Natural killer cell (primary cell): Measurements from ENCODE around the gene KRT76. TPM values are rescaled to one million over a fixed set of nuclear protein-coding genes. Genes with fewer than 3 reads are reported as not detected.

Experiments
- ATAC-seq, 3 donors: fragments of 150-1000 bp in 2 of 3; fragments of 200-7000 bp in 1 of 3; cut with Tn5 transposase; 1 replicate in 1 of 3; 2 replicates in 2 of 3; pipeline ENCODE4 v1.10.0; 2021; ENCODE audit warnings: mild to moderate bottlenecking in 2 of 3, moderate library complexity in 2 of 3
- DNase-seq, 2 donors: peaks; one replicate each; pipeline versions ENCODE4 v3.0.0 to v3.0.0-alpha.2; 2013 to 2021; ENCODE audit warnings: mixed read lengths in 1 of 2
- H3K27ac ChIP-seq: one replicate; pipeline ENCODE4 v1.5.1; 2013; ENCODE audit warnings: mild to moderate bottlenecking, low read length
- H3K27me3 ChIP-seq: one replicate; pipeline ENCODE4 v1.6.1; 2013; ENCODE audit warnings: low read length; ENCODE audit not compliant: control insufficient read depth, insufficient read depth
- H3K36me3 ChIP-seq: one replicate; pipeline ENCODE4 v1.6.1; 2013; ENCODE audit warnings: low read length; ENCODE audit not compliant: control insufficient read depth, insufficient read depth
- H3K4me1 ChIP-seq: one replicate; pipeline ENCODE4 v1.6.1; 2013; ENCODE audit warnings: low read length; ENCODE audit not compliant: control insufficient read depth, insufficient read depth
- H3K4me3 ChIP-seq: one replicate; pipeline ENCODE4 v1.5.1; 2013; ENCODE audit warnings: low read length
- H3K9me3 ChIP-seq: one replicate; pipeline ENCODE4 v1.6.1; 2013; ENCODE audit warnings: low read length; ENCODE audit not compliant: control insufficient read depth, insufficient read depth
- H3K27ac Mint-ChIP-seq, 2 donors: one replicate each; pipeline ENCODE4 v1.8.0; 2022; ENCODE audit warnings: mild to moderate bottlenecking in 2 of 2, mixed read lengths in 2 of 2, moderate library complexity in 1 of 2
- H3K27me3 Mint-ChIP-seq, 2 donors: one replicate each; pipeline ENCODE4 v1.8.0; 2022; ENCODE audit warnings: low read depth in 2 of 2, mixed read lengths in 2 of 2
- H3K36me3 Mint-ChIP-seq: one replicate; pipeline ENCODE4 v1.8.0; 2022; ENCODE audit warnings: mixed read lengths
- H3K4me1 Mint-ChIP-seq, 2 donors: one replicate each; pipeline ENCODE4 v1.8.0; 2022; ENCODE audit warnings: mixed read lengths in 2 of 2
- H3K4me3 Mint-ChIP-seq: one replicate; pipeline ENCODE4 v1.8.0; 2022; ENCODE audit warnings: mild to moderate bottlenecking, moderate library complexity, mixed read lengths
- H3K9me3 Mint-ChIP-seq, 2 donors: one replicate each; pipeline ENCODE4 v1.8.0; 2022; ENCODE audit warnings: mixed read lengths in 2 of 2
- WGBS: methylation state at CpG from one replicate; pipeline ENCODE4 v1.1.7; 2013; ENCODE audit warnings: missing lambda C conversion rate; ENCODE audit not compliant: insufficient coverage; 5-methylcytosine and 5-hydroxymethylcytosine counted together
- intact Hi-C: fragments of 100-400 bp; cut with micrococcal nuclease; formaldehyde crosslinking; loops from one replicate; pipeline ENCODE4 v1.14.2; 2022
- total RNA-seq, 4 donors: library from RNA; stranded (reverse); fragments of 120-200 nt in 1 of 4; gene quantifications; one replicate each; pipeline versions ENCODE4 v1.2.3 to v1.2.4, GENCODE V29; 2013 to 2022
- TF ChIP-seq, protein P1 (sequence below): fragments of 200-600 bp; IDR thresholded peaks from one replicate; pipeline ENCODE4 v1.8.0; 2022; ENCODE audit warnings: antibody characterized with exemption

Gene KRT76
- total RNA-seq, 3 donors from 2014 or later (not counting 1 experiment from before 2014, with no cell fraction given) = not detected

DNA sequence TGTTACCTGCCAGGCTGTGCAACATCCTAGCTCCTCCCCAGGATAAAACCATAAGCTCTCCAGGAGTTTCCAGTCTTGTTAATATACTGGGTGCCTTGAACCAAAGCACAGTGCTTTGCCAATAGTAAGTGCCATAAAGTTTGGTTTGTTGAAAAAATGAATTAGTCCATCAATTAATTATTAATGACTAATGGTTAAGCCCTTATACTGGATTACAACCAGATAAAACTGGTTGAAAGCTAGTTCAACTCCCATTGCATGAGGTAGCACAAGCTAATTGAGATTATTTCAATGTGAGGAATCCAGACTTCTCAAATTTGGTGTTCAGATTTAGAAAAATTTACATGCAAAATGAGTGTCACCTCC, 20.4 kb upstream of the KRT76 start:
- Mint-ChIP-seq H3K9me3 (no peaks in the 10 kb centered on the region), H3K27me3 (peaks cover 0 to 12% of the 10 kb centered on the region in 2 donors), H3K4me3 (no peak overlapping the region), H3K4me1 (peaks cover 0 to 4% of the 10 kb centered on the region in 2 donors), H3K27ac (no peak overlapping the region), H3K36me3 (no peaks in the 10 kb centered on the region)
- Histone ChIP-seq H3K36me3 (no peaks in the 10 kb centered on the region), H3K9me3 (no peaks in the 10 kb centered on the region), H3K4me3 (no peak overlapping the region), H3K4me1 (no peaks in the 10 kb centered on the region), H3K27me3 (no peaks in the 10 kb centered on the region), H3K27ac (no peak overlapping the region)
- no peak for DNase-seq
- TF ChIP-seq, protein P1, sequence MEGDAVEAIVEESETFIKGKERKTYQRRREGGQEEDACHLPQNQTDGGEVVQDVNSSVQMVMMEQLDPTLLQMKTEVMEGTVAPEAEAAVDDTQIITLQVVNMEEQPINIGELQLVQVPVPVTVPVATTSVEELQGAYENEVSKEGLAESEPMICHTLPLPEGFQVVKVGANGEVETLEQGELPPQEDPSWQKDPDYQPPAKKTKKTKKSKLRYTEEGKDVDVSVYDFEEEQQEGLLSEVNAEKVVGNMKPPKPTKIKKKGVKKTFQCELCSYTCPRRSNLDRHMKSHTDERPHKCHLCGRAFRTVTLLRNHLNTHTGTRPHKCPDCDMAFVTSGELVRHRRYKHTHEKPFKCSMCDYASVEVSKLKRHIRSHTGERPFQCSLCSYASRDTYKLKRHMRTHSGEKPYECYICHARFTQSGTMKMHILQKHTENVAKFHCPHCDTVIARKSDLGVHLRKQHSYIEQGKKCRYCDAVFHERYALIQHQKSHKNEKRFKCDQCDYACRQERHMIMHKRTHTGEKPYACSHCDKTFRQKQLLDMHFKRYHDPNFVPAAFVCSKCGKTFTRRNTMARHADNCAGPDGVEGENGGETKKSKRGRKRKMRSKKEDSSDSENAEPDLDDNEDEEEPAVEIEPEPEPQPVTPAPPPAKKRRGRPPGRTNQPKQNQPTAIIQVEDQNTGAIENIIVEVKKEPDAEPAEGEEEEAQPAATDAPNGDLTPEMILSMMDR = no peak
- no peak for ATAC-seq
- intact Hi-C loops = no loop called here

DNA sequence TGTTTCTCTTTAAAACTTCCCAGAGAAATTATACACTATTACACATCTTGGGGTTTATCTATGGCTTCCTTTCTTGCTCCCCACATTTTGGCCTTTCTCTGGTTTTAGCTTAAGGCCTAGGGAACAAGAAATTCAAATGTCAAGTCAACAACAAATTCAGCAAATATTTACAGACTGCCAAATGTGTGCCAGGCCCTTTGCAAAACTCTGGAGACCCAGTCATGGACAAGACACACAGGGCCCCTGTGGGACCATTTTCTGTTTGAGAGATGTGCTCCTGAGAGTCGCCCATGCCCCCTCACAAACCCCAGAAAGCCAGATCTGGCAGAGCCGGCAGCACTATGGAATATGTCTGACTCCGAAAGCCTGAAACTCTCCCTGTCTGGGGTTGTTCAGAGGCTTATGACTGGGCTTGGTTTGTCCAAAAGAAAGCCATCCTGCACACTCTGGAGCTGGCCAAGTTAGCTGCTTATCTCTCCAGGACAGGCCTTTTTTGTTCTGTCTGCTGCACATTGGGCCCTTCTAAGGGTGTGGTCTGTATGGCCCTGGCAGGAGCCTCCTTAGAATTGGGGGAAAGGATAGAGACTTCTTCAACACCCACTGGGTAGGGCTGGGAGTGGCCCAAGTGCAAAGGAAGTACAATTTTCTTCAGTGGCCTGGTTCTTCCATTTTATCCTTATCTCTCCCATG, 19.8 kb upstream of the KRT76 start:
- no peak overlapping the region for H3K27ac Mint-ChIP-seq
- Histone ChIP-seq H3K27me3 (no peaks in the 10 kb centered on the region), H3K27ac (no peak overlapping the region), H3K9me3 (no peaks in the 10 kb centered on the region), H3K36me3 (no peaks in the 10 kb centered on the region), H3K4me3 (no peak overlapping the region), H3K4me1 (no peaks in the 10 kb centered on the region)
- ATAC-seq (no peak), DNase-seq (no peak)
- H3K4me3 Mint-ChIP-seq = no peak overlapping the region
- H3K4me1 Mint-ChIP-seq = peaks cover 0 to 4% of the 10 kb centered on the region in 2 donors
- H3K9me3 Mint-ChIP-seq = no peaks in the 10 kb centered on the region
- TF ChIP-seq, protein P1 = no peak
- intact Hi-C loops = no loop called here
- H3K36me3 Mint-ChIP-seq = no peaks in the 10 kb centered on the region
- WGBS = 87% methylated on average over 3 of the region's 3 CpGs
- peaks cover 0 to 14% of the 10 kb centered on the region in 2 donors for H3K27me3 Mint-ChIP-seq

DNA sequence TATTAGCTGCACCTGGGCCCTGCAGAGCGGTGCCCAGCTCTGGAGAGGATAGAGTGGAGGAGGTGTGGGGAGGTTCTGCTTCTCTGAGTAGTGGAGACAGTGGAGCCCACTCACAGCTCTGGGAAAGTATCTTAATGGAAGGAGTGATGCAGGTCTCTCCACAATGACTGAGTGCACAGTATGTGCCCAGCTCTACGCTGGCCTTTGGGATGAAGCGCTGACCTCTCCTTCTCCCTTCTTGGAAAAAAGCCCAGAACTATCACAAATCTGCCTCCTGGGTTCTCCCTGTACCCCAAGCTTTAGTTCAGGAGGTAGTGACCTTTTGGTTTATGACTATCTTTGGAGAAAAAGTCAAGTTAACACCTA, 19.3 kb upstream of the KRT76 start:
- H3K27me3 ChIP-seq = no peaks in the 10 kb centered on the region
- H3K4me1 Mint-ChIP-seq = peaks cover 0 to 4% of the 10 kb centered on the region in 2 donors
- ATAC-seq (no peak), DNase-seq (no peak)
- H3K27me3 Mint-ChIP-seq = peaks cover 6 to 16% of the 10 kb centered on the region in 2 donors
- intact Hi-C loops = no loop called here
- H3K27ac Mint-ChIP-seq = no peak overlapping the region
- H3K4me3 ChIP-seq = no peak overlapping the region
- H3K36me3 Mint-ChIP-seq = no peaks in the 10 kb centered on the region
- H3K9me3 ChIP-seq = no peaks in the 10 kb centered on the region
- TF ChIP-seq, protein P1 = no peak
- H3K4me1 ChIP-seq = no peaks in the 10 kb centered on the region
- 97% methylated on average over 3 of the region's 3 CpGs for WGBS
- no peaks in the 10 kb centered on the region for H3K9me3 Mint-ChIP-seq
- H3K4me3 Mint-ChIP-seq = no peak overlapping the region
- H3K27ac ChIP-seq = no peak overlapping the region
- H3K36me3 ChIP-seq = no peaks in the 10 kb centered on the region
